Measurements from ENCODE around the gene HIF3A. TPM values are rescaled to one million over a fixed set of nuclear protein-coding genes. Genes with fewer than 3 reads are reported as not detected.

Gene HIF3A
- total RNA-seq, 1 experiment from 2014 or later = 31.9 TPM

GRCh38 chr19:46386151-46386550 lies 89.3 kb downstream of the HIF3A start:
- no peak overlapping the region for H3K23ac ChIP-seq (ENCODE audit: insufficient read length, low read depth, low read length)
- no peak overlapping the region for H2BK20ac ChIP-seq (ENCODE audit: low read depth, low read length, poor library complexity, severe bottlenecking)
- H4K5ac ChIP-seq (ENCODE audit: insufficient read length, low read depth, low read length) = no peak overlapping the region
- H4K20me1 ChIP-seq (ENCODE audit: control insufficient read depth, insufficient read depth, insufficient read length) = no peaks in the 10 kb centered on the region
- Mint-ChIP-seq H3K9me3 (peaks cover 2 to 5% of the 10 kb centered on the region in 2 experiments; a peak in 2 of 5 replicates), H3K4me1 (peaks cover 0 to 2% of the 10 kb centered on the region in 2 experiments; a peak in 2 of 4 replicates), H3K27me3 (ENCODE audit: low read depth) (no peaks in the 10 kb centered on the region), H3K27ac (peak overlapping the region in 1 of 3 experiments; percentile 78; a peak in 3 of 7 replicates), H3K36me3 (ENCODE audit: insufficient read depth in 1 of 3, low read depth in 3 of 3) (peaks cover 59 to 89% (median 80%) of the 10 kb centered on the region in 3 experiments), H3K4me3 (no peak overlapping the region)
- no peak overlapping the region for H2AK5ac ChIP-seq (ENCODE audit: insufficient read length, low read length)
- no peak overlapping the region for H3K18ac ChIP-seq (ENCODE audit: insufficient read length, low read depth, low read length)
- no peaks in the 10 kb centered on the region for H3K23me2 ChIP-seq (ENCODE audit: insufficient read length, low read depth, low read length, poor library complexity, severe bottlenecking)
- H3K9me3 ChIP-seq (ENCODE audit: control insufficient read depth, low read depth, low read length) = no peaks in the 10 kb centered on the region
- no peak overlapping the region for H4K8ac ChIP-seq (replicated peaks; ENCODE audit: insufficient read length, low read depth, low read length)
- H2BK120ac ChIP-seq (ENCODE audit: low read depth, low read length, poor library complexity, severe bottlenecking) = no peak overlapping the region
- H3K27me3 ChIP-seq (ENCODE audit: insufficient read depth, low read length) = no peaks in the 10 kb centered on the region
- no peak overlapping the region for H2BK12ac ChIP-seq (ENCODE audit: insufficient read length, low read depth, low read length)
- no peak overlapping the region for H2AFZ ChIP-seq (ENCODE audit: low read length)
- H3K4me1 ChIP-seq (ENCODE audit: insufficient read depth, low read length) = no peaks in the 10 kb centered on the region
- no peak for TF ChIP-seq CTCF (conservative IDR thresholded peaks at IDR 0.05)
- no peak overlapping the region for H2BK5ac ChIP-seq (ENCODE audit: insufficient read length, low read length)
- no peak overlapping the region for H3K4me2 ChIP-seq (ENCODE audit: insufficient read depth, insufficient read length, low read length)
- no peak overlapping the region for H3K56ac ChIP-seq (ENCODE audit: insufficient read length, low read depth, low read length)
- DNase-seq = no peak
- H3K4ac ChIP-seq (ENCODE audit: low read depth, low read length) = no peak overlapping the region
- H3K14ac ChIP-seq (ENCODE audit: insufficient read depth, low read length) = no peak overlapping the region
- no peak overlapping the region for H3K27ac ChIP-seq (ENCODE audit: insufficient read length, low read depth, low read length)
- no peak overlapping the region for H2BK15ac ChIP-seq (ENCODE audit: low read depth, low read length)
- H4K91ac ChIP-seq (ENCODE audit: insufficient read length, low read depth, low read length) = no peak overlapping the region
- no peaks in the 10 kb centered on the region for H3K79me2 ChIP-seq (ENCODE audit: insufficient read depth, low read length)
- no CpG with 5 or more reads among the region's 10 CpGs for WGBS (ENCODE audit: extremely low coverage, insufficient read length, low lambda C conversion rate)
- H3K9ac ChIP-seq (ENCODE audit: extremely low read depth, insufficient read length, low read length) = no peak overlapping the region
- H3T11ph ChIP-seq (ENCODE audit: low read length) = no peak overlapping the region
- no peaks in the 10 kb centered on the region for H3K79me1 ChIP-seq (ENCODE audit: insufficient read depth, low read depth, low read length, poor library complexity, severe bottlenecking)

All from H9 (cell line).